AG09319 (cell line): Measurements from ENCODE around the gene SPRYD3.

ENCODE experiments used
- DNase-seq: peaks from one replicate; pipeline ENCODE4 v3.0.0-alpha.2; 2010; ENCODE audit warnings: low read depth; ENCODE audit errors: extremely low read depth
- TF ChIP-seq, protein P1 (sequence below): IDR thresholded peaks from 2 replicates; pipeline ENCODE4 v1.5.1; 2011; ENCODE audit warnings: low read depth, mild to moderate bottlenecking, inconsistent platforms, low read length, moderate library complexity

SPRYD3 gene

DNA sequence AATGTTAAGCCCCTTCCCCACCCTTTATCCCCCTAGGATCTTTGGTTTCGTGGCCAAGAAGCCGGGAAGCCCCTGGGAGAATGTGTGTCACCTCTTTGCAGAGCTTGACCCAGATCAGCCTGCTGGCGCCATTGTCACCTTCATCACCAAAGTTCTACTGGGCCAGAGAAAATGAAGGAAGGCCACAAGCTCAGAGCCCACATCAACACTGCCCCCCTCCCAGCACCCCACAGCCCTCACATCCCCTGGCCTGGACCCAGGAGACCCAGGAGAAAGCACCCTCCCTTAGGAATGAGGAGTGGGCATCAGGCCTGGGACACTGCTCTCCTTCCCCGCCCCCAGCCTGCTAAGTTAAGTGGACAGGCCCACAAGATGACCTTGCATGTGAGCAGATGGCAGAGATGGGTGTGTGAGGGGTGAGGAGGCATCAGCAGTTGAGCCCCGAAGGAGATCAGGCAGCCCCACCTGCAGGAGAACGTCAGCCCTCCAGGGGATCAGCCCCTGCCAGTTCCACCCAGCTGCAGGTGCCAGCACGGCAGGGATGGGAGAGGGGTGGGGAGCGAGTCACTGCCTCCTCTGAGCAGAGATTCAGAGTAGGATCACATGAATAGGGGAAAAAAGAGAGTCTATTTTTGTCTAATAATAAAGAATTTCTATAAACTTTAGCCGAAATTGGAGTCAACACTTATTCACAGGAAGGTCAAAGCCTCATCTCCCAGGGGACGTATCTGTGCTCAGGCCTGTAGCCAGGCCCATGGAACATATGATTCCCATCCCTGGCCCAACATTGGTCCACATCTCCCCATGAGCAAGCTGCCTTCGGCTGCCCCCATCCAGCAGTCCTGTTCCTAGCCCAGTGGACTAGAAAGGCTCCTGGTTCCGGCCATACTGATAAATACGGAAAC lies 15.2 kb downstream of the SPRYD3 start:
- TF ChIP-seq, protein P1, sequence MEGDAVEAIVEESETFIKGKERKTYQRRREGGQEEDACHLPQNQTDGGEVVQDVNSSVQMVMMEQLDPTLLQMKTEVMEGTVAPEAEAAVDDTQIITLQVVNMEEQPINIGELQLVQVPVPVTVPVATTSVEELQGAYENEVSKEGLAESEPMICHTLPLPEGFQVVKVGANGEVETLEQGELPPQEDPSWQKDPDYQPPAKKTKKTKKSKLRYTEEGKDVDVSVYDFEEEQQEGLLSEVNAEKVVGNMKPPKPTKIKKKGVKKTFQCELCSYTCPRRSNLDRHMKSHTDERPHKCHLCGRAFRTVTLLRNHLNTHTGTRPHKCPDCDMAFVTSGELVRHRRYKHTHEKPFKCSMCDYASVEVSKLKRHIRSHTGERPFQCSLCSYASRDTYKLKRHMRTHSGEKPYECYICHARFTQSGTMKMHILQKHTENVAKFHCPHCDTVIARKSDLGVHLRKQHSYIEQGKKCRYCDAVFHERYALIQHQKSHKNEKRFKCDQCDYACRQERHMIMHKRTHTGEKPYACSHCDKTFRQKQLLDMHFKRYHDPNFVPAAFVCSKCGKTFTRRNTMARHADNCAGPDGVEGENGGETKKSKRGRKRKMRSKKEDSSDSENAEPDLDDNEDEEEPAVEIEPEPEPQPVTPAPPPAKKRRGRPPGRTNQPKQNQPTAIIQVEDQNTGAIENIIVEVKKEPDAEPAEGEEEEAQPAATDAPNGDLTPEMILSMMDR: no peak
- DNase-seq: no peak

DNA sequence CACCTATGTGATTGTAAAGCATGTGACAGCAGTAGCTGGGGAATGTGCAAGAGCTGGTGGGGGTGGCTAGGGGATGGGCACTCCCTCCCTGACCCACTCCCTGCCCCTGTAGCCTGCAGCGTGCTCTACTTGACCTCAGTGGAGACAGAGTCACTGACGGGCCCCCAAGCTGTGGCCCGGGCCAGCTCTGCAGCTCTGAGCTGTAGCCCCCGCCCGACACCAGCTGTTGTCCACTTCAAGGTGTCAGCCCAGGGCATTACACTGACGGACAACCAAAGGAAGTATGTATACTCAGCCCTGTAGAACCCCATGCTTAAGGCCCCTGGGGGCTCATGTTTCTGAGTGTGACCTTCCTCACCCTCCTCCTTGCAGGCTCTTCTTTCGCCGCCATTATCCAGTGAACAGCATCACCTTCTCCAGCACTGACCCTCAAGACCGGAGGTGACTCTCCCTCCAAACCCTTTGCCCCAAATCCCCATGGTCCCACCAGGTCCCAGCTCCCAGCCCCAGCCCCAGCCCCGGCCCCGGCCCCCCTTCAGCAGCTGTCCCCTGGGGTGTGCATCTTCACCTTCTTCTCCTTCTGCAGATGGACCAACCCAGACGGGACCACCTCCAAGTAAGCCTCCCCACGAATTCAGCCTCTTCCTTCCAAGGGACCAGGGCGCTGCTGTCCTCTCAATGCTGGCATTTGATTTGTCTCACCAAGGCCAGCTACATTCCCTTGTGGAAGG lies 16.0 kb downstream of the SPRYD3 start:
- no peak for DNase-seq
- TF ChIP-seq, protein P1: no peak

DNA sequence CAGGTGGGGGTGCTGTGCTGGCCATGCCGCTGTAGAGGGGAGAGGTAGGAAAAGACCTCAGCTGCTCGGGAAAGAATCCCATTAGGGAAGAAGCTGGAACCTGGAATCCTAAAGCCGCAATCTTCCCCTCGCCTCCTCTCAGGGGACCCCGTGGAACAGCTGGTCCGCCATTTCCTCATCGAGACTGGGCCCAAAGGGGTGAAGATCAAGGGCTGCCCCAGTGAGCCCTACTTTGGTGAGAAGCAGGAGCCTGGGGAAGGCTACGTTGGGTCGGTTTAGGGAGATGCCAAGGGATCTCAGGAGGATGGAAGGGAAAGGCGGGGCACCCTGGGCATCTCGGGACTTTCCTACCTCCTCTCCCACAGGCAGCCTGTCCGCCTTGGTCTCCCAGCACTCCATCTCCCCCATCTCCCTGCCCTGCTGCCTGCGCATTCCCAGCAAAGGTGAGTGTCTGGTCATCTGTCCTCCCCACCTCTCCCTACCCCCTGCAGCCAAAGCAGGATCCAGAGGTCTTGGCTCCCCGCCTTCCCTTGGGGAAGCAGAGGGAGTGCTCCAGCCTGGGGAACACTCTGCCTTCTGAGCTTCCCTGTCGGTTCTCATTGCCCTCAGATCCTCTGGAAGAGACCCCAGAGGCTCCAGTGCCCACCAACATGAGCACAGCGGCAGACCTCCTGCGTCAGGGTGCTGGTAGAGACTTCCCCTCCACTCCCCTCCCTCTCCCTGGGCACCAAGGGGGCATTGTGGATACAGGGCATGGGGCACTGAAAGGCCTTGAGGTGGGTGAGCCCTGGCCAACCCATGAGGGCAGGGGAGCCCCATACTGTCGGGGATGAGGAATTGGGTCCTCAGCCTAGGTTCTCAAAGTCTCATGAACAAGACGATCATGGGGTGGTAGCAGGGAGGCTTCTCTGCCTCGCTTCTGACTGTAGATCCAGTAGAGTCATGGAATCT lies 16.9 kb downstream of the SPRYD3 start:
- TF ChIP-seq, protein P1: no peak
- DNase-seq: no peak

GRCh38 chr12:53061404-53062010 lies 17.7 kb downstream of the SPRYD3 start:
- no peak for DNase-seq

DNA sequence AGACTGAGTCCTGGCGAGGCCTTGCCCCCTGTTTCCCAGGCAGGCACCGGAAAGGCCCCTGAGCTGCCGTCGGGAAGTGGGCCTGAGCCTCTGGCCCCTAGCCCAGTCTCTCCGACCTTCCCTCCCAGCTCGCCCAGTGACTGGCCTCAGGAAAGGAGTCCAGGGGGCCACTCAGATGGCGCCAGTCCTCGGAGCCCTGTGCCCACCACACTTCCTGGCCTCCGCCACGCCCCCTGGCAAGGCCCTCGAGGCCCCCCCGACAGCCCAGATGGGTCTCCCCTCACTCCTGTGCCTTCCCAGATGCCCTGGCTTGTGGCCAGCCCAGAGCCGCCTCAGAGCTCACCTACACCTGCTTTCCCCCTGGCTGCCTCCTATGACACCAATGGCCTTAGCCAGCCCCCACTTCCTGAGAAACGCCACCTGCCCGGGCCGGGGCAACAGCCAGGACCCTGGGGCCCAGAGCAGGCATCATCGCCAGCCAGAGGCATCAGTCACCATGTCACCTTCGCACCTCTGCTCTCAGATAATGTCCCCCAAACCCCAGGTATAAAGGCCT lies 18.4 kb downstream of the SPRYD3 start:
- TF ChIP-seq, protein P1: no peak
- no peak for DNase-seq

More at GRCh38 chr12:53061404-53062010, 17.7 kb downstream of the SPRYD3 start:
- TF ChIP-seq, protein P1: no peak

GRCh38 chr12:53060064-53060720 lies 19.0 kb downstream of the SPRYD3 start:
- TF ChIP-seq, protein P1: no peak
- DNase-seq: no peak
